GDM1 (cell line): ENCODE results near the gene LGALS9.
"Not testable (repeated sequence)": the region's sequence is repeated elsewhere in the genome, so short reads cannot be mapped to it uniquely, and the experiment has no call there.

Experiments
- DNase-seq: peaks from one replicate; lab custom pipeline; 2025; lab: John Stamatoyannopoulos, UW

The LGALS9 gene

DNA sequence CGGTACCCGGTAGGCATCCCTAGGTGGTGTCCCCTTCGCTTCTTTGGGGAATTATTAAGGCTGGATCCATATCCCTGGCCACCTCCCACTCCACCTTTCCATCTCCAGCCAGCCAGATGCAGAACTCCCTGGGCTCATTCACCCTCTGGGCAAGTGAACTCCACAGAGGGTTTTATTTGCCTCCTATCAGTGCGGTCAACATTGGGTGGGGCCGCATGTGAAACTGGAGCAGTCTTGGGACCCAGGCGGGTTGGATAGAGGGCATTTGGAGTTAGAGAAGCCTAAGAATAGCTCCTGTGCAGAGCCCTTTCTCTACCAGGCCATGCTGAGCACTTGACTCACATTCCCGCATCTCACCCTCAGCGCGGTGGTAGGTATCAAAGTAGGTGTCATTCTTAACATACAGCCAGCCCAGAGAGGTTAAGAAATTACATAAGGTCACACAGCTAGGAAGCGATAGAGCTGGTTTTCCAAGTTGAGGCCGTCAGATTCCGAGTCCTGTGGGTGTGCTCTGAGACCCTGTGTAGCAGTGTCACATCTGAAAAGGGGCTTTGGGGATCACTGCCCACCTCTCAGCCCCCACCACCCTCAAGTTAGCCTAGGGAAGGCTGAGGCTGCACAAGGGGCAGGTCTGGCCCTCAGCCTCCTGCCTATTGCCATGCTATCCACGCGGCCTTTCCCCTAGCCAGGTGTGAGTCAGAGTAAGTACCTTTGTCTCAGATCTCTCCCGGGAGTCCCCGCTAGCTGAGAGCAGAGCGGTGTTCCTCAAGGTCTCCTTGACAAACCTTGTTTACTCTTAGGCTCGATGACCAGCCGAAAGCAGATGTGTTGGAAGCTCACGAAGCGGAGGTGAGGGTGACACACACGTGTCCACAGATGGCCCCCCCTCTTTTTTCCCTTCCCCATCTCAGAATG lies 26.9 kb upstream of the LGALS9 start:
- no peak for DNase-seq

DNA sequence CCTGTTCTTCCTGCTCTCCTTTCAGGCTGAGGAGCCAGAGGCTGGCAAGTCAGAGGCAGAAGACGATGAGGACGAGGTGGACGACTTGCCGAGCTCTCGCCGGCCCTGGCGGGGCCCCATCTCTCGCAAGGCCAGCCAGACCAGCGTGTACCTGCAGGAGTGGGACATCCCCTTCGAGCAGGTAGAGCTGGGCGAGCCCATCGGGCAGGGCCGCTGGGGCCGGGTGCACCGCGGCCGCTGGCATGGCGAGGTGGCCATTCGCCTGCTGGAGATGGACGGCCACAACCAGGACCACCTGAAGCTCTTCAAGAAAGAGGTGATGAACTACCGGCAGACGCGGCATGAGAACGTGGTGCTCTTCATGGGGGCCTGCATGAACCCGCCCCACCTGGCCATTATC lies 25.6 kb upstream of the LGALS9 start:
- no peak for DNase-seq

GRCh38 chr17:27607521-27608091 lies 23.4 kb upstream of the LGALS9 start:
- DNase-seq = no peak

GRCh38 chr17:27608328-27609230 lies 22.4 kb upstream of the LGALS9 start:
- DNase-seq = no peak

- peak; percentile 14 for DNase-seq
These were observed 21.2 kb upstream of the LGALS9 start for GRCh38 chr17:27609611-27610303.

- DNase-seq = no peak
These were observed 20.7 kb upstream of the LGALS9 start for GRCh38 chr17:27610304-27610677.

- no peak for DNase-seq
These were observed 18.7 kb upstream of the LGALS9 start for GRCh38 chr17:27612160-27612770.

GRCh38 chr17:27613433-27613832 lies 17.6 kb upstream of the LGALS9 start:
- no peak for DNase-seq

DNA sequence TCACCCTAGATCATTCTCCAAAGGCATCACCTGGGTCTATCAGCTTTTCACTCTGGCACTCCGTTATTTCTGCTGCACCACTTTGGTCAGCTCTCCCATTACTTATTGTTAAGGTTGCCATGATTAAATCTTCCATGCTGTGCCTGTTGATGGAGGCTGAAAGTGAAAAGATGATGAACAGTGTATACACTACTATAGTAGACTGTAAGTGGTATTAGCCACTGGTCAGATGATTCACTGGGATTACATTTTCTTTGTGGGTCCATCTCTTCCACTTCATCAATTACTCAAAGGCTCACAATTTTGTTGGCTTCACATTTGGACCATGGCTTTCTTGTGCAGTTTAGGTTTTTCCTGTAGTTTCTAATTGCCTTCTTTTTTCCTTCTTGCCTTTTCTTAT lies 15.9 kb upstream of the LGALS9 start:
- DNase-seq = no peak

GRCh38 chr17:27616414-27616813 lies 14.6 kb upstream of the LGALS9 start:
- DNase-seq = no peak

DNA sequence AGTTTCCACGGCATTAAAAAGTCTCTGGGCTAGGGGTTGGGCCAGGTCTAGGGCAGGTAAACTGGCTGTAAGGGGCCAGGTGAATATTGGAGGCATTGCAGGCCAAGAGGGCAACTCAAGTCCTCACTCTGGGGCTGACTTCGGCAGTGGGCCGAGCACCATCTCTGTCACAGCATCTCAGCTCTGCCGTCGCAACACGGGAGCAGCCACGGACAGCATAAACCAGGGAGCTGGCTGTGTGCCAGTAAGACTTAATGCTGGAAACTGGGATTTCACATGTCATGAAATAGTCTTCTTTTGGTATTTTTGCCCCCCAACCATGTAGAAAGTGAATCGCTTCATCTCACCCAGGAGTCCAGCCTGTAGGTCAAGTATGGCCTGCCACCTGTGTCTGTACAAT lies 12.6 kb upstream of the LGALS9 start:
- DNase-seq = no peak

GRCh38 chr17:27620721-27621120 lies 10.3 kb upstream of the LGALS9 start:
- no peak for DNase-seq

- DNase-seq = no peak
These were observed 9.5 kb upstream of the LGALS9 start for GRCh38 chr17:27621536-27621935.

GRCh38 chr17:27621942-27622559 lies 8.9 kb upstream of the LGALS9 start:
- DNase-seq = no peak

- no peak for DNase-seq
These were observed 8.0 kb upstream of the LGALS9 start for GRCh38 chr17:27622986-27623385.

DNA sequence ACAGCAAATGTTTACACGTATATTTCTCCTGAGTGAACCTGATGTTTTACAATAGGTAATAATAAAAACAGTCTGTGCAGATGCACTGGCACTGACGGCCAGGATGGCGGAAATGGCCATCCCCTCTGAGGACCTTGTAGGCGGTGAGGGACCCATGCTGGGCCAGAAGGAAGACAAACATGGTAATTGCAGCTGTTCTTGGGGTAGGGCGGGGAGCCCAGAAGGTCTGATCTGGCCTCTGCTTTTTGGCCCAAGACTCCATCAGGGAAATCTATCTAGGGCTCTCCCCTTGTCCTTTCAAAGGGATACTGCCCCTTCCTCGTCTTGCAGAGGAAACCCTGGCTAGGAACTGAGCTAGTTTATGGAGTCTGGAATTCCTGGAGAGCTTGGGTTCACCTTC lies 7.4 kb upstream of the LGALS9 start:
- DNase-seq = no peak

GRCh38 chr17:27624539-27624938 lies 6.4 kb upstream of the LGALS9 start:
- DNase-seq = no peak

DNA sequence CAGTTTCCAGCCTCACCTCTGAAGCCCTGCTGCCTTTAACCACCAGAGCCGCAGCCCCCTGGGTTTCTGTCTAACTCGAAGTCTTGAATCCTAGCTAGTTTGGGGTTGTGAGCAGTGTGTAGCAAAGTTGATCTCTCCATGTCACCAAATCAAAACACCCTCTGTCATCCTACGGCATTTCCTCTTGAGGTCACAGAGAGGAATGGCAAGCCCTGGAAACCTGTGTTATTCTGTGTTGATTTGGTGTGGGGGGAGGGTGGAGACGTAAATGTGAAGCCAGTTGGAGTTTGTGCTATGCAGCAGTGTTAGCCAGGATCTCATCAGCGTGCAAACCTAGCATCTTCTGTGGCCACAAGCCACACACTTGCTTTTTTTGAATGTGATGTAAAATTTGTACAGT lies 5.1 kb upstream of the LGALS9 start:
- DNase-seq = no peak

- DNase-seq = no peak
These were observed 3.5 kb upstream of the LGALS9 start for GRCh38 chr17:27627514-27627913.

- no peak for DNase-seq
These were observed 2.6 kb upstream of the LGALS9 start for GRCh38 chr17:27628376-27628775.

DNA sequence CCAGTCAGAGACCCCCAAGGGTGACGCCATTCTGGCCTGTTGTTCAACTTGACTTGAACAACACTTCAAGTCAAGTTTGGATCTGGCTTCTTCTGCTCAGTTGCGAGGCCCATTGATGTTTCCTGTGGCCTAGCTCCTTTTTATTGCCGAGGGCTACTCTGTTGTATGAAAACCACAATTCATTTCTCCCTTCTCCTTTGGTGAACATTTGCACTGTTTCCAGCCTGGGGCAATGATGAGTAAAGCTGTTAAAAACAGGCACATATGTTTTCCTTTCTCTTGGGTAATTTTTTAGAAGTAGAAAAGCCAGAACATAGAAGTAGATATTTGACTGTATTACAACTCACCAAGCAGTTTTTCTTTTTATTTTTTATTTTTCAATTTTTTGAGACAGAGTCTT lies 1.7 kb upstream of the LGALS9 start:
- not testable (repeated sequence) for DNase-seq
